ENCODE measurements around the gene CER1.

GRCh38 chr9:14690948-14691730, 31.4 kb downstream of the CER1 start:
- TF ChIP-seq NFRKB (IDR thresholded peaks at IDR 0.05), result no peak
- TF ChIP-seq TARDBP (IDR thresholded peaks at IDR 0.05), result no peak
- TF ChIP-seq FOXM1 (IDR thresholded peaks at IDR 0.05; ENCODE audit: borderline replicate concordance), result no peak
- TF ChIP-seq ELF4 (IDR thresholded peaks at IDR 0.05), result no peak
- no peak for TF ChIP-seq HDGF (IDR thresholded peaks at IDR 0.05; ENCODE audit: borderline replicate concordance)
- no peak for TF ChIP-seq FOXK2 (IDR thresholded peaks at IDR 0.05)
- no peak for TF ChIP-seq CTBP1 (IDR thresholded peaks at IDR 0.05; ENCODE audit: borderline replicate concordance)
- no peak for TF ChIP-seq ZNF384 (IDR thresholded peaks at IDR 0.05)
- TF ChIP-seq SUZ12 (IDR thresholded peaks at IDR 0.05), result no peak
- no peak for TF ChIP-seq BHLHE40 (IDR thresholded peaks at IDR 0.05; ENCODE audit: borderline replicate concordance)
- TF ChIP-seq SP1 (IDR thresholded peaks at IDR 0.05), result no peak
- no peak for TF ChIP-seq L3MBTL2 (conservative IDR thresholded peaks at IDR 0.05)
- no peak for TF ChIP-seq ARNT (IDR thresholded peaks at IDR 0.05)

Measured in HEK293T (cell line).